WTC11 (cell line): ENCODE results near the gene ZNF326. TPM values are rescaled to one million over a fixed set of nuclear protein-coding genes. Genes with fewer than 3 reads are reported as not detected.

Source experiments
- ATAC-seq: fragments of 200-7000 bp; cut with Tn5 transposase; 2 replicates; pipeline ENCODE4 v1.10.0; 2021; ENCODE audit warnings: mild to moderate bottlenecking, moderate library complexity
- CTCF ChIA-PET: fragments of 300-600 bp; sonication (Branson Sonifier 250); formaldehyde crosslinking; loops from one replicate; lab custom pipeline; 2021; ENCODE audit warnings: antibody characterized with exemption; lab: Charles Lee
- POLR2A ChIA-PET: fragments of 350-600 bp; sonication (Branson Sonifier 250); formaldehyde crosslinking; loops from one replicate; lab custom pipeline; 2021; ENCODE audit warnings: antibody characterized with exemption; lab: Charles Lee
- DNase-seq: peaks from one replicate; pipeline ENCODE4 v3.0.0; 2021; ENCODE audit warnings: low spot score
- H3K27ac Mint-ChIP-seq: 2 replicates; pipeline ENCODE4 v1.8.0; 2021; ENCODE audit warnings: mixed read lengths
- H3K27me3 Mint-ChIP-seq: 2 replicates; pipeline ENCODE4 v1.8.0; 2021; ENCODE audit warnings: low read depth, mild to moderate bottlenecking, moderate library complexity, mixed read lengths
- H3K36me3 Mint-ChIP-seq: 2 replicates; pipeline ENCODE4 v1.8.0; 2021; ENCODE audit warnings: mixed read lengths
- H3K4me1 Mint-ChIP-seq: 2 replicates; pipeline ENCODE4 v1.8.0; 2022; ENCODE audit warnings: mixed read lengths
- H3K4me3 Mint-ChIP-seq: 2 replicates; pipeline ENCODE4 v1.8.0; 2021; ENCODE audit warnings: mild to moderate bottlenecking, moderate library complexity, mixed read lengths
- H3K9me3 Mint-ChIP-seq: 2 replicates; pipeline ENCODE4 v1.8.0; 2021; ENCODE audit warnings: mixed read lengths
- AFF4 ChIP-seq: sonication (generic); formaldehyde crosslinking; IDR thresholded peaks from 2 replicates; pipeline ENCODE4 v1.8.1; 2023; ENCODE audit warnings: mild to moderate bottlenecking, missing genetic modification reagents, borderline replicate concordance
- ATF6 ChIP-seq: sonication (generic); formaldehyde crosslinking; IDR thresholded peaks from 2 replicates; pipeline ENCODE4 v1.8.1; 2023; ENCODE audit warnings: mild to moderate bottlenecking, missing genetic modification reagents
- CBFB ChIP-seq: sonication (generic); formaldehyde crosslinking; IDR thresholded peaks from 2 replicates; pipeline ENCODE4 v1.8.1; 2022; ENCODE audit warnings: mild to moderate bottlenecking, low read depth, missing genetic modification reagents
- CDX4 ChIP-seq: fragments of 250-450 bp; sonication (Bioruptor Pico); IDR thresholded peaks from 2 replicates; pipeline ENCODE4 v1.9.0; 2021; ENCODE audit warnings: moderate library complexity, mild to moderate bottlenecking, inconsistent platforms, borderline replicate concordance
- CREM ChIP-seq: sonication (generic); formaldehyde crosslinking; IDR thresholded peaks from 2 replicates; pipeline ENCODE4 v1.8.1; 2022; ENCODE audit warnings: mild to moderate bottlenecking, missing genetic modification reagents, moderate library complexity
- CTCF ChIP-seq: fragments of 200-600 bp; IDR thresholded peaks from 2 replicates; pipeline ENCODE4 v1.8.0; 2022; ENCODE audit warnings: antibody characterized with exemption
- E2F1 ChIP-seq: sonication (generic); formaldehyde crosslinking; IDR thresholded peaks from 2 replicates; pipeline ENCODE4 v1.8.0; 2022; ENCODE audit warnings: mild to moderate bottlenecking, missing genetic modification reagents
- E2F5 ChIP-seq: sonication (generic); formaldehyde crosslinking; IDR thresholded peaks from 2 replicates; pipeline ENCODE4 v1.8.1; 2022; ENCODE audit warnings: mild to moderate bottlenecking, moderate library complexity, missing genetic modification reagents
- FOXK1 ChIP-seq: sonication (generic); formaldehyde crosslinking; IDR thresholded peaks from 2 replicates; pipeline ENCODE4 v1.8.0; 2022; ENCODE audit warnings: mild to moderate bottlenecking, moderate library complexity, missing genetic modification reagents
- FOXP1 ChIP-seq: sonication (generic); formaldehyde crosslinking; IDR thresholded peaks from 2 replicates; pipeline ENCODE4 v1.8.0; 2022; ENCODE audit warnings: missing genetic modification reagents, mild to moderate bottlenecking, moderate library complexity, borderline replicate concordance
- GRHL2 ChIP-seq: fragments of 250-450 bp; sonication (Bioruptor Pico); IDR thresholded peaks from 2 replicates; pipeline ENCODE4 v1.8.0; 2022; ENCODE audit warnings: mild to moderate bottlenecking, moderate library complexity; ENCODE audit not compliant: insufficient replicate concordance, severe bottlenecking
- GTF2I ChIP-seq: fragments of 250-450 bp; sonication (Bioruptor Pico); conservative IDR thresholded peaks from 2 replicates; pipeline ENCODE4 v1.4.0; 2021; ENCODE audit warnings: mild to moderate bottlenecking
- HMGA2 ChIP-seq: fragments of 250-450 bp; sonication (Bioruptor Pico); IDR thresholded peaks from 2 replicates; pipeline ENCODE4 v1.4.0; 2021; ENCODE audit warnings: mild to moderate bottlenecking, moderate library complexity
- KAT7 ChIP-seq: sonication (generic); formaldehyde crosslinking; IDR thresholded peaks from 2 replicates; pipeline ENCODE4 v1.8.1; 2023; ENCODE audit warnings: missing genetic modification reagents, mild to moderate bottlenecking, borderline replicate concordance
- MAX ChIP-seq: sonication (generic); formaldehyde crosslinking; IDR thresholded peaks from 2 replicates; pipeline ENCODE4 v1.8.0; 2022; ENCODE audit warnings: mild to moderate bottlenecking, missing genetic modification reagents
- NR3C1 ChIP-seq: sonication (generic); formaldehyde crosslinking; conservative IDR thresholded peaks from 2 replicates; pipeline ENCODE4 v1.8.1; 2023; ENCODE audit warnings: low read depth, mild to moderate bottlenecking, missing genetic modification reagents
- OVOL2 ChIP-seq: fragments of 250-450 bp; sonication (Bioruptor Pico); IDR thresholded peaks from 2 replicates; pipeline ENCODE4 v1.9.0; 2021; ENCODE audit warnings: mild to moderate bottlenecking, borderline replicate concordance
- SMAD3 ChIP-seq: sonication (generic); formaldehyde crosslinking; IDR thresholded peaks from 2 replicates; pipeline ENCODE4 v1.8.0; 2022; ENCODE audit warnings: missing genetic modification reagents, mild to moderate bottlenecking, borderline replicate concordance
- SP1 ChIP-seq: sonication (generic); formaldehyde crosslinking; conservative IDR thresholded peaks from 2 replicates; pipeline ENCODE4 v1.8.1; 2022; ENCODE audit warnings: missing genetic modification reagents
- USF1 ChIP-seq: sonication (generic); formaldehyde crosslinking; IDR thresholded peaks from 2 replicates; pipeline ENCODE4 v1.8.0; 2022; ENCODE audit warnings: mild to moderate bottlenecking, missing genetic modification reagents
- ZBTB21 ChIP-seq: sonication (generic); formaldehyde crosslinking; IDR thresholded peaks from 2 replicates; pipeline ENCODE4 v1.8.1; 2023; ENCODE audit warnings: mild to moderate bottlenecking, missing genetic modification reagents, borderline replicate concordance
- total RNA-seq: library from RNA; stranded (reverse); gene quantifications from 3 replicates; pipeline ENCODE4 v1.2.3, GENCODE V29; 2021

The ZNF326 gene
- total RNA-seq, 1 experiment from 2014 or later = 32.7 TPM

GRCh38 chr1:89953131-89953626 lies 41.7 kb upstream of the ZNF326 start (continued):
- TF ChIP-seq HMGA2 (CRISPR knock-in tag) (no peak), CDX4 (CRISPR knock-in tag) (no peak), E2F5 (CRISPR knock-in tag) (no peak), ATF6 (CRISPR knock-in tag) (no peak), ZBTB21 (CRISPR knock-in tag) (no peak), GRHL2 (CRISPR knock-in tag) (no peak), GTF2I (CRISPR knock-in tag) (no peak), USF1 (CRISPR knock-in tag) (no peak), NR3C1 (CRISPR knock-in tag) (no peak)

GRCh38 chr1:89953929-89954328 lies 41.0 kb upstream of the ZNF326 start:
- CTCF ChIA-PET = interaction anchor here (1.0 kb wide), 1 partner anchor 24 kb away, joined by 5 read pairs; no protein-coding TSS in a partner anchor
- DNase-seq (no peak), ATAC-seq (no peak)
- POLR2A ChIA-PET = no interaction called here
- TF ChIP-seq CBFB = no peak
- Mint-ChIP-seq H3K9me3 (0 out of 2 replicates have a peak, but pooled peaks cover 2% of the 10 kb centered on the region), H3K4me1 (peaks cover 50% of the 10 kb centered on the region), H3K4me3 (no peak overlapping the region), H3K36me3 (no peaks in the 10 kb centered on the region), H3K27me3 (no peaks in the 10 kb centered on the region; the same call in 1 of the 2 replicates), H3K27ac (no peak overlapping the region)

GRCh38 chr1:89954401-89954800 lies 40.5 kb upstream of the ZNF326 start:
- Mint-ChIP-seq H3K4me1 (peaks cover 50% of the 10 kb centered on the region), H3K27me3 (no peaks in the 10 kb centered on the region; the same call in 1 of the 2 replicates), H3K27ac (no peak overlapping the region), H3K4me3 (no peak overlapping the region), H3K9me3 (peaks cover 7% of the 10 kb centered on the region), H3K36me3 (peaks cover 3% of the 10 kb centered on the region; the same call in 1 of the 2 replicates)
- ChIA-PET CTCF (interaction anchor here (1.0 kb wide), 1 partner anchor 24 kb away, joined by 5 read pairs; no protein-coding TSS in a partner anchor), POLR2A (interaction anchor here (0.6 kb wide), 1 partner anchor 446 kb away, joined by 3 read pairs; no protein-coding TSS in a partner anchor)
- no peak for ATAC-seq
- no peak for DNase-seq
- TF ChIP-seq ZBTB21 (CRISPR knock-in tag) (no peak), FOXK1 (no peak), E2F1 (CRISPR knock-in tag) (no peak), SMAD3 (CRISPR knock-in tag) (no peak), CREM (CRISPR knock-in tag) (no peak), MAX (CRISPR knock-in tag) (no peak), FOXP1 (CRISPR knock-in tag) (no peak), HMGA2 (CRISPR knock-in tag) (no peak), OVOL2 (CRISPR knock-in tag) (no peak), CTCF (no peak), AFF4 (CRISPR knock-in tag) (no peak), SP1 (CRISPR knock-in tag) (no peak), KAT7 (CRISPR knock-in tag) (no peak)
